ENCODE measurements around the gene BTBD2. TPM values are rescaled to one million over a fixed set of nuclear protein-coding genes. Genes with fewer than 3 reads are reported as not detected.
A peak's percentile ranks its signal among the peaks of the same experiment; 100 is the strongest.

The BTBD2 gene
- total and polyA plus RNA-seq, 2 of the 8 experiments (the other 6 are each of a cell fraction or from before 2014, with no cell fraction given), result 91.7 to 92.3 TPM

DNA sequence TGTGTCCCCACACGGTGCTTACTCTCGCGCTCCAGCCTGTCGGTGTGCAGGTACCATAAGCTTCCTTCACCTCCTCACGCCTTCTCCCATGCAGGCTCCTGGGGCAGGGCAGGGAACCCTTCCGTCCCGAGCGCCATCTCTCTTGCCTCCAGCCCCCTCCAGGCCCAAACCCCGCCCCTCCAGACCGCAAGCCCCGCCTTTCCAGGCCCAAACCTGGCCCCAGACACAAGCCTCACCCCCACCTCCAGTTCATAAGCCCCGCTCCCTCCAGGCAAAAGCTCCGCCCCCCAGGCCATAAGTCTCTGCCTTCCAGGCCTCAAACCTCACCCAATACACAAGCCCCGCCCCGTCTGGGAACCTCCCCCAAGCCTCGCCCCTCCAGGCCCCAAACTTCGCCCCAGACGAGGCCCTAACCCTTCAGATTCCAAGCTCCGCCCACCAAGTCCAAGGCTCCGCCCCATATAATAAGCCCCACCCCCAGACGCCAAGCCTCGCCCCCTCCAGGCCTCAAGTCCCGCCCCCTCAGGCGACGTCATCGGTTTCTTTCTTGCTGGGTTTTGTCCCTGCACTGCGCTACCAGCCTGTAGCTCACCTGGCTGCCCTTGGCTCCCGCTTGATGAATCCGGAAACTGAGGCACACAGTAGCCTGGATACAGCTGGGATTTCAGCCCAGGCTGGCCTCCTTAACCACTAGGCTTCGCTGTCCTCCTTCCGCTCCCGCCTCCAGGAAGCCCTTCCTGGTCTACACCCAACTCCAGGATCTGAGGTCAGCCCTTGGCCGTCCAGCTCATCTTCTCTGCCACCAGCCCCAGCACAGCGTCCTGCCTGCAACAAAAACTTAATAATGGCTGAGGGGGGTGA is 19.4 kb upstream of the BTBD2 start:
- Histone ChIP-seq H2AK5ac (ENCODE audit: low read depth, low read length) (peak overlapping the region; percentile 40; the same call in 1 of the 2 replicates), H2AFZ (ENCODE audit: low read length) (no peak overlapping the region), H3K4me3 (ENCODE audit: extremely low read depth in 1 of 4, insufficient read depth in 2 of 4, low read depth in 3 of 4, low read length in 4 of 4) (peak overlapping the region in 2 of 4 experiments; percentile 15 to 27; a peak in 2 of 8 replicates), H3K4ac (replicated peaks; ENCODE audit: insufficient read length, low read depth, low read length) (no peak overlapping the region), H3K14ac (ENCODE audit: insufficient read length) (no peak overlapping the region), H3K23ac (ENCODE audit: insufficient read length) (no peak overlapping the region), H2BK15ac (ENCODE audit: low read length) (no peak overlapping the region), H3K9me3 (ENCODE audit: insufficient read depth in 2 of 2, low read depth in 1 of 2, low read length in 1 of 2) (peaks cover 7 to 8% of the 10 kb centered on the region in 2 experiments; a peak in 1 of 4 replicates), H3K4me1 (replicated peaks in 1 of 4; ENCODE audit: control insufficient read depth in 3 of 4, insufficient read depth in 4 of 4, low read length in 3 of 4) (peaks cover 0 to 9% (median 0%) of the 10 kb centered on the region in 4 experiments; a peak in 3 of 7 replicates), H4K8ac (ENCODE audit: extremely low read depth, insufficient read depth, low read length) (peak overlapping the region; percentile 75; the same call in 1 of the 2 replicates), H3K4me2 (ENCODE audit: insufficient read depth in 1 of 2, low read depth in 2 of 2, low read length in 2 of 2) (peak overlapping the region; percentile 19 to 31; a peak in 3 of 4 replicates), H2BK120ac (replicated peaks; ENCODE audit: low read depth, low read length) (no peak overlapping the region), H2BK5ac (ENCODE audit: low read depth, low read length) (peak overlapping the region; percentile 54; the same call in 1 of the 2 replicates), H2BK20ac (ENCODE audit: low read length) (no peak overlapping the region; the same call in 1 of the 2 replicates), H3K23me2 (ENCODE audit: low read depth, low read length) (no peaks in the 10 kb centered on the region), H4K5ac (ENCODE audit: insufficient read length, low read depth, low read length) (peak overlapping the region; percentile 28), H3K27me3 (replicated peaks in 1 of 4; ENCODE audit: control insufficient read depth in 3 of 4, extremely low read depth in 1 of 4, insufficient read depth in 3 of 4, low read length in 3 of 4) (no peaks in the 10 kb centered on the region), H4K91ac (replicated peaks; ENCODE audit: insufficient read length, low read length) (peak overlapping the region; percentile 22), H3K79me2 (ENCODE audit: control insufficient read depth in 1 of 2, insufficient read depth in 2 of 2, low read length in 2 of 2) (no peaks in the 10 kb centered on the region), H2BK12ac (ENCODE audit: low read depth, low read length) (peak overlapping the region; percentile 89; the same call in 1 of the 2 replicates), H3K18ac (ENCODE audit: extremely low read depth, low read length) (peak overlapping the region; percentile 90), H3K36me3 (ENCODE audit: control insufficient read depth in 2 of 4, insufficient read depth in 4 of 4, low read length in 3 of 4) (peaks cover 0 to 15% (median 9%) of the 10 kb centered on the region in 4 experiments; a peak in 4 of 8 replicates), H3K79me1 (ENCODE audit: low read depth, low read length) (0 out of 2 replicates have a peak, but pooled peaks cover 2% of the 10 kb centered on the region), H4K20me1 (replicated peaks in 1 of 2; ENCODE audit: control insufficient read depth in 1 of 2, insufficient read depth in 2 of 2, low read length in 2 of 2) (peaks cover 0 to 6% of the 10 kb centered on the region in 2 experiments), H3K56ac (replicated peaks; ENCODE audit: insufficient read length, low read depth, low read length) (no peak overlapping the region), H3K9ac (replicated peaks in 1 of 4; ENCODE audit: extremely low read depth in 1 of 4, low read depth in 3 of 4, low read length in 3 of 4) (no peak overlapping the region), H3K27ac (ENCODE audit: low read depth, low read length) (peak overlapping the region; percentile 58)
- DNase-seq (ENCODE audit: low read depth in 1 of 2, low spot score in 2 of 2) (peak; percentile 85 to 97), FAIRE-seq (no peak)
- CTCF ChIA-PET (ENCODE audit: partially characterized antibody), result interaction anchor here (0.5 to 1.7 kb wide), 16 partner anchors 9 to 166 kb away, joined by 3 to 6 read pairs (median 4); no protein-coding TSS in a partner anchor
- WGBS, 2 experiments (ENCODE audit: extremely low coverage in 1 of 2, insufficient coverage in 1 of 2, insufficient read length in 1 of 2, insufficient replicate concordance in 2 of 2, low coverage in 1 of 2, low lambda C conversion rate in 2 of 2, missing lambda C conversion rate in 1 of 2), result 91% methylated on average over 19 of the region's 34 CpGs; no CpG with 5 or more reads in 1 of the 2 experiments
- POLR2A ChIA-PET (ENCODE audit: partially characterized antibody), result interaction anchor here (0.7 to 27.5 kb wide), 11 partner anchors 9 to 765 kb away, joined by 3 to 524 read pairs (median 3); partner anchors contain the start of gene MKNK2
- TF ChIP-seq TCF12 (IDR thresholded peaks at IDR 0.05; ENCODE audit: low read depth, low read length) (no peak), ZNF274 (IDR thresholded peaks at IDR 0.05; ENCODE audit: borderline replicate concordance, extremely low read depth, low read length) (no peak), KDM5A (IDR thresholded peaks at IDR 0.05; ENCODE audit: low read length) (no peak), SP1 (IDR thresholded peaks at IDR 0.05; ENCODE audit: low read depth, low read length) (no peak), RFX5 (IDR thresholded peaks at IDR 0.05; ENCODE audit: borderline replicate concordance, low read depth, low read length) (no peak), SIRT6 (IDR thresholded peaks at IDR 0.05; ENCODE audit: low read length) (no peak), BCL11A (IDR thresholded peaks at IDR 0.05; ENCODE audit: low read depth in 2 of 2, low read length in 2 of 2) (no peak), TBP (IDR thresholded peaks at IDR 0.05; ENCODE audit: low read depth, low read length) (no peak), POLR2A (IDR thresholded peaks at IDR 0.05; ENCODE audit: control extremely low read depth in 1 of 2, low read depth in 2 of 2, low read length in 2 of 2) (no peak), BACH1 (IDR thresholded peaks at IDR 0.05; ENCODE audit: low read length) (no peak), PHF8 (conservative IDR thresholded peaks at IDR 0.05; ENCODE audit: low read depth, low read length) (0 out of 2 replicates have a peak, but pooled peaks have one; percentile 20), TAF1 (IDR thresholded peaks at IDR 0.05; ENCODE audit: low read depth, low read length) (no peak)
